Muscle of leg (tissue), 11 donors: Measurements from ENCODE around the gene RNF217. TPM values are rescaled to one million over a fixed set of nuclear protein-coding genes. Genes with fewer than 3 reads are reported as not detected.

ENCODE experiments used
- DNase-seq: peaks from one replicate; pipeline ENCODE4 v3.0.0; 2013
- H3K27ac ChIP-seq: one replicate; pipeline ENCODE4 v1.5.1; 2013; ENCODE audit warnings: mild to moderate bottlenecking, low read length, control low read depth
- H3K27me3 ChIP-seq: one replicate; pipeline ENCODE4 v1.6.1; 2013; ENCODE audit warnings: low read length; ENCODE audit not compliant: control insufficient read depth, insufficient read depth
- H3K36me3 ChIP-seq: one replicate; pipeline ENCODE4 v1.6.1; 2013; ENCODE audit warnings: low read length; ENCODE audit not compliant: control insufficient read depth, insufficient read depth
- H3K4me1 ChIP-seq: one replicate; pipeline ENCODE4 v1.6.1; 2013; ENCODE audit warnings: low read length; ENCODE audit not compliant: control insufficient read depth, insufficient read depth
- H3K4me3 ChIP-seq: one replicate; pipeline ENCODE4 v1.5.1; 2013; ENCODE audit warnings: low read length, control low read depth
- H3K9me3 ChIP-seq: replicated peaks from 2 replicates; pipeline ENCODE4 v1.6.1; 2013; ENCODE audit warnings: low read depth, low read length; ENCODE audit not compliant: control insufficient read depth
- WGBS: methylation state at CpG from one replicate; pipeline ENCODE4 v1.1.5; 2013; ENCODE audit warnings: missing lambda C conversion rate; ENCODE audit not compliant: insufficient coverage; 5-methylcytosine and 5-hydroxymethylcytosine counted together
- polyA plus RNA-seq, 8 donors: library from polyadenylated mRNA; unstranded; fragments of 120-200 nt; gene quantifications; one replicate each; pipeline versions ENCODE4 v1.2.1 to v1.2.3, GENCODE V29; 2013; ENCODE audit warnings: inconsistent platforms in 1 of 8, low replicate concordance in 1 of 8; ENCODE audit not compliant: insufficient read length in 8 of 8, insufficient read depth in 1 of 8
- total RNA-seq: library from RNA; stranded (reverse); fragments of 120-200 nt; gene quantifications from one replicate; pipeline ENCODE4 v1.2.4, GENCODE V29; 2013

Gene RNF217
- total and polyA plus RNA-seq, 9 donors: 28.6 to 54.9 (median 35.8) TPM

DNA sequence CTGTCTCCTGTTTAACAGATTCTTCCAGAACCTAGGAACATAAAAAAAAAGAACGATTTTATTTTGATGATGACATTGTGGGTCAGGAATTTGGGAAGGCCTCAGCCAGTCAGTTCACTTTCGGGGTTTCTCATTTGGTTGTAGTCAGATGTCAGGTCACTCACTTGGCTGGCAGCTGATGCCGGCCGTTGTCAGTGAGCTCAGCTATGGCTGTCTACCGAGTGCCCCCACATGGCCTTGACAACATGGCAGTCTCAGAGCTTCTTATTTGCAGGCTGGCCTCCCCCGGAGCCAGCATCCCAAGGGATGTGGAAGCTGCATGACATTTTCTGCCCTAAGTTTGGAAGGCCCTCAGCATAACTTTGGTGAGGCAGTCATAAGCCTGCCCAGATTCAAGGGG, 11.5 kb downstream of the RNF217 start:
- Histone ChIP-seq H3K27me3 (no peaks in the 10 kb centered on the region), H3K27ac (no peak overlapping the region), H3K9me3 (peaks cover 9% of the 10 kb centered on the region), H3K4me1 (no peaks in the 10 kb centered on the region), H3K4me3 (no peak overlapping the region), H3K36me3 (peaks cover 29% of the 10 kb centered on the region)
- WGBS: 89% methylated on average over 5 of the region's 6 CpGs
- no peak for DNase-seq

DNA sequence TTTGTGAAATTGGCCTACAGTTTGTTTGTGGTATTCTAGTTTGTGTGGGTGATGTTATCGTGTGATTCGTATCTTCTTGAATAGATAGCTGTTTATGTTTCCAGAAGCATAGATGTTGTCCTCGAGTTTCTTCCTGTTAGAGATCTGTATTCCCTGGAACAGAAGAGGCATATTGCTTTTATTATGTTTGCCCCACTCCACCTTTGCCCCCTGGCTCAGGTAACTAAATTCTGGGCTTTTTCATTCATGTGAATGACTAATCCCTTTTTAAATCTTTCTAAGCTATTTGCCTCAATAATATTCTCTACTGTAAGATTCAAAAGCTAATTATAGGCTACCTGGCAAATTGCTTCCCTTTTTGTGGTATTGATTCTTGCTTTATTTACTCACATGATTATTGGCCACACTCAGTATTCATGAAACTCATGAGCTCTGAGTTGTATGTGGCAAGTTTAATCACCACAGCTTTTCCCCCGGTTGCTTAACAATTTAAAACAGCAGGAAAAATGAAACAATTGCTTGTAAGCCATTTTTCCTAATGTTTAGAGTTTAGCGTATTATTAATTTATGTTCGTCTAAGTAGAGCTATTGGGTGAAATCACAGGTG, 12.6 kb downstream of the RNF217 start:
- Histone ChIP-seq H3K27me3 (no peaks in the 10 kb centered on the region), H3K9me3 (peaks cover 13% of the 10 kb centered on the region), H3K4me1 (no peaks in the 10 kb centered on the region), H3K27ac (no peak overlapping the region), H3K4me3 (no peak overlapping the region), H3K36me3 (peaks cover 36% of the 10 kb centered on the region)
- no CpG with 5 or more reads among the region's 6 CpGs for WGBS
- no peak for DNase-seq

DNA sequence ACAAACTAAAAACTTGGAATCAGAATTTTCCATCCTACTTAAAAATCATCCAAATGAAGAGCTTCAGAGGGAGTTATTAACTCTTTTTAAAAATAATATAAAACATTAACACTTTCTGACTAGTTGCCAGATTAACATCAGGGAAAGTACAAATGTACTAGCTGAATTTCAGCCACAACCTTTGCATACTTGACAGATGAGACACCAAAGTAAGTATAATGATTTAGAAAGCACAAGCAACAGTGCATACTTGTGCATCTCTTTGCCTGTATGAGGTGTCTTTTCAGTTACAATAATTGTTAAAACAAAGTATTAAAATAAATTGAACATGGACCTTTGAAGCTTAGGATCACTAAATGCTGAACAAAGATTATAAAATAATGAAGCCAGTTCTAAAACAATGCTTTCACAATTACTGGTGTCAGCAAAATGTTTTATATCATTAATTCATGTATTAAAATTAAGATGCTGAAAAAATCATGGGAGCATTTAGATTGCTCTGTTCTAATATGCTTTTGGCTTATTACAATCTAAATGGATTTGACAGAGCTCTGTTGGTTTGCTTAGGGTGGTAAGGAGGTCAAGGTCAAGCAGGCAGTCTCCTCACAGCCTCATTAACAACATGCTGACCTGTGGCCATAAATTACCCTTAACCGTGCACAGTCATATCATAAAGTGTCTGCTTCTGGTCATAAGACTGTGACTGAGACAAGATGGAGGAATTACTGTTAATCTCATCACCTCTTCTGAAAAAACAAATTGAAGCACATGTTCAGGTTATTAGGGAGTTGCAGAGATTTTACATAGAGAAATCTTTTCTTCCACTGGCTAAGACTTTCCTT, 15.1 kb downstream of the RNF217 start:
- Histone ChIP-seq H3K4me3 (no peak overlapping the region), H3K9me3 (peaks cover 13% of the 10 kb centered on the region), H3K27me3 (no peaks in the 10 kb centered on the region), H3K4me1 (no peaks in the 10 kb centered on the region), H3K36me3 (peaks cover 31% of the 10 kb centered on the region), H3K27ac (no peak overlapping the region)
- WGBS: no CpG with 5 or more reads among the region's 1 CpG
- peak; percentile 40 for DNase-seq

DNA sequence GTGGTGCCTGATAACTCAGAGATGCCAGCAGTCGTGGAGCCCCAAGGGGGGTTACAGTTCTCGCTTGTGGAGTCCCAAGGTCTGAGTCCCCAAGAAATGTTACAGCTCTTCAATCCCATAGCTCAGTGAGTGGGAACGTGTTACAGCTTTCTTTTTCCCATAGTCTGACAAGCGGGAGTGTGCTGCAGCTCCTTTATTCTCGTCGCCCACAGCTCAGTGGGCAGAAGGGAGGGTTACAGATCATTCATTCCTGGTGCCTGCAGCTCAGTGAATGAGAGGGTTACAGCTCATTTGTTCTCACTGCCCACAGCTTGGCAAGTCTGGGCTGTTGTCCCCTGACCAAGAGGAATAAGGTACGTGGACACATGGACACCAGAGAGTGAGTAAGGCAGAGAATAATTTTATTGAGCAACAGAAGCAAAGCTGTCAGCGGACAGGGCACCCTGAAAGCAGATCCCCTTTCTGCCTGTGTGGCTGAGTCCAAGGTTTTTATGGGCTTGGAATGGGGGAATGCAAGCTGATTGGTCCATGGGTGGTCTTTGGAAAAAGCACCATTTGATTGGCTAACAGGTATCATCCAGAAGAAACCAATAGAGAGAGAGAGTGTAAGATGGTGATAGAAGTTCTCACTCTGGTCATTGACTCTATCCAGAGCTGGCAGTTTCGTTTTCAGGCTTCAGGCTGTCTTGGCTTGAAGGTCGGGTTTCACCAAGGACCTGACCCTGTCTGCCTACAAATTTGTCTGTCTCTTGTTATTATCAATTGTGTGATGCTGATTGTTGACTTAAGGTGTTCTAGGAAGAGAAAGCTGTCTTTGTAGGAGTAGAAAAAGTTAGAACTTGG, 16.4 kb downstream of the RNF217 start:
- Histone ChIP-seq H3K27me3 (no peaks in the 10 kb centered on the region), H3K36me3 (peaks cover 22% of the 10 kb centered on the region), H3K4me1 (no peaks in the 10 kb centered on the region), H3K27ac (no peak overlapping the region), H3K9me3 (peaks cover 13% of the 10 kb centered on the region), H3K4me3 (no peak overlapping the region)
- DNase-seq: no peak
- WGBS: 100% methylated on average over 5 of the region's 10 CpGs

DNA sequence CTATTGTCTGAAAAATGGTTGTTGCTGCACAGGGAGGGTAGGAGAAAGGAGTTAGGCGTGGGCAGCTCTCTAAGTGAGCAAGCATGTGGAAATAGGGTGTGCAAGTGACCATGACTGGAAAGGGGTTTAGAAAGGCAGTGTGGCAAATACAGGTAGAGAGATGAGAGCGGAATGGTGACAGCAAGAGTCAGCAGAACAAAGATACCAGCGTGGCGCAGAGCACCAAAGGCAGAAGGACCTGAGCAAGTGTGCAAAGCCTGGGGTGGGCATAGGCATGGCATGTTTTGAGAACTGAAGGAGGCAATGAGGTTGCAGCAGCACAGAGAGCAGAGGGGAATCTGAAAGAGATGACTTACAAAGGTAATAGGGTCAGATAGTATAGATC, 17.0 kb downstream of the RNF217 start:
- WGBS: 98% methylated on average over 4 of the region's 4 CpGs

DNA sequence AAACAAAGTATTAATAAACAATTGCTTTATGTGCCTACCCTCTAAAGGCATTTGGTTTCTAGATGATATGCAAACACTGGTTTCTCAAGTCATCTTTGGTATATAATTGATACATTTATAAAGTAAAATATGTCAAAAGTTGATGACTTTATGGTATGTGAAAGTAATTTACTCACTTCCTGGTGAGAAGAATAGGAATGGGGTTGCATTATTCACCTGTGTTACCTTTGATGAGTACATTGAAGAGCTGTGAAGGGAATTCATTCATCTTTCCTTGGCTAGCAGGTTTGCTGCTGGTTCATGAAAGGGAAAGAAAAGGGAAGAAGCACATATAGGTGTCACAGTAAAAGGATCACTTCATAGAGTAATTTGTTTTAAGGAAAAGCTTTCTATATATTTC, 20.4 kb downstream of the RNF217 start:
- no peaks in the 10 kb centered on the region for H3K4me1 ChIP-seq
- no peak overlapping the region for H3K4me3 ChIP-seq
- no peak for DNase-seq
- H3K36me3 ChIP-seq: peaks cover 15% of the 10 kb centered on the region
- H3K27me3 ChIP-seq: no peaks in the 10 kb centered on the region
- H3K9me3 ChIP-seq: peaks cover 13% of the 10 kb centered on the region
- no peak overlapping the region for H3K27ac ChIP-seq

More for the DNA sequence above, 17.0 kb downstream of the RNF217 start:
- Histone ChIP-seq H3K27me3 (no peaks in the 10 kb centered on the region), H3K4me3 (no peak overlapping the region), H3K4me1 (no peaks in the 10 kb centered on the region), H3K27ac (no peak overlapping the region), H3K36me3 (peaks cover 18% of the 10 kb centered on the region), H3K9me3 (peaks cover 13% of the 10 kb centered on the region)
- DNase-seq: no peak

DNA sequence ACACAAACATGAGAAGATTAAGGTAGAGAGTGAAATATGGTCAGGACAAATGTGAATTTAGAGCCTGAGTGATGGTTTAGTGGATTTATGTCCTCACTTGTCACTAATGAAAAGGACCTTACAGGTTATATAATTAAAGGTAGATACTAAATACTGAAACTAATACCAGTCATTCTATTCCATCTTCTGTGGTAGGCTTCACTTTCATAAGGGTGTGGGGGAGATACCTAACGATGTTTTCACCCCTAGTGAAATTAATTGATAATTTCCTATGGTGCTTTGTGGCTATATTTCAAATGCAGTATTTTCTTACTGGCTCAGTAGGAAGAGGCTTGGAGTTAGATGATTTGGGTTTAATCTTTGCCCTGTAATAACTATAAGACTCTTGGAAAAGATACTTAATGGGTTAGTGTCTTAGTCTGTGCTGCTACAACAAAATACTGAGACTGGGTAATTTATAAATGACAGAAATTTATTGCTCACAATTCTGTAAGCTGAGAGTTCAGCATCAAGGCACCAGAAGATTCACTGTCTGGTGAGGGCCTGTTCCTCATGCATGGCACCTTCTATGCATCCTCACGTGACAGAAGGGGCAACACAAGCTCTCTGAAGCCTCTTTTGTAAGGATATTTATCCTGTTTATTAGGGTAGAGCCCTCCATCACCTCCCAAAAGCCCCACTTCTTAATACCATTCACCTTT, 21.3 kb downstream of the RNF217 start:
- DNase-seq: no peak
- Histone ChIP-seq H3K36me3 (peaks cover 9% of the 10 kb centered on the region), H3K4me3 (no peak overlapping the region), H3K27ac (no peak overlapping the region), H3K9me3 (peaks cover 7% of the 10 kb centered on the region), H3K4me1 (no peaks in the 10 kb centered on the region), H3K27me3 (no peaks in the 10 kb centered on the region)
- no CpG with 5 or more reads among the region's 2 CpGs for WGBS

DNA sequence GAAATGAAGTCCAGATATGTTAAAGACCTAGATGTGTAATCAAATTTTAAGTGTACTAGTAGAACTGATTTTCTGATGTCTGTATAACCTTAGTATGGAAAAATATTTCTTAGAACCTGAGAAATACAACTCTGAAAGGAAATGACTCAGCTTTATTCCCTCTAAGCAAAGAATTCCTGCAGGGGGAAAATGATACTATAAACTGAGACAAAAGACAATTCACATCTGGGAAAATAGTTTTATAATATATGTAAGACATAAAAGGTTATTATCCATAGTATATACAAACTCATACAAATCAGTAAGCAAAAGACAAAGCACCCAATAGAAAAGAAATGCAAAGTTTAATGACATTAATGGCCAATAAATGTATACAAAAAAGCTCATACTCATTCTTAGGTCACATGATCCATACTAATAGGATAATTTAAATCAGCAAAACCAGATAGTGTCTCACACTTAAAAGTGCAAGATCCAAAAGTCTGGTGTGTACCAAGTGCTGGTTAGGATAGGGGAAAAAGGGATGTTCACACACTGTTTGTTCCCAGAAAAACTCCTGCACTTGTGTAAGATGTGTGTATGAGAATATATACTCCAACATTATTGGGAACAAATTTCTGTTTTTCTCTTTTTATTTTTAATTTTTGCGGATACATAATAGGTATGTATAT, 22.6 kb downstream of the RNF217 start:
- WGBS: no CpG with 5 or more reads among the region's 1 CpG
- Histone ChIP-seq H3K27ac (no peak overlapping the region), H3K27me3 (no peaks in the 10 kb centered on the region), H3K36me3 (no peaks in the 10 kb centered on the region), H3K9me3 (no peaks in the 10 kb centered on the region), H3K4me1 (no peaks in the 10 kb centered on the region), H3K4me3 (no peak overlapping the region)
- DNase-seq: no peak

DNA sequence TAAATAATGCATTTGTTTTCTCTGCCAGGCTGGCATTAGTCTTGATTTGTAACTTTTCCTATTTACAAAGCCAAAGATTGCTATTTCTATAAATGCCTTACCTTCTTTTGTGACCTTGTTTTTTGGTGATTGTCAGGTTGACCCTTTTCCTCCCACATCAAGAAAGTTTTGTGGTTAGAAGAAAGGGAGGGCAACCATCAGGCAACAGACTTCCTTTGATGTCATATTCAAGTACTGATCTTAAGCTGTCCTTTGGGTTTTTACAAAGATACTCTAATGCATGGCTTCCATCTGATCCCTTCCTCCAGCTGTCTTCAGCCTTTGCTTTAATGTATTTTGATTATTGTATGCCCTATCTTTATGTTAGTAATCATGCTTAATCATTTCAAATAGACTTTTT, 23.9 kb downstream of the RNF217 start:
- no peak overlapping the region for H3K27ac ChIP-seq
- no peaks in the 10 kb centered on the region for H3K4me1 ChIP-seq
- H3K4me3 ChIP-seq: no peak overlapping the region
- no peaks in the 10 kb centered on the region for H3K9me3 ChIP-seq
- no peak for DNase-seq
- H3K36me3 ChIP-seq: peaks cover 6% of the 10 kb centered on the region
- H3K27me3 ChIP-seq: no peaks in the 10 kb centered on the region
